ENCODE results near the gene PPP1R2.
A peak's percentile ranks its signal among the peaks of the same experiment; 100 is the strongest.
"Not testable (repeated sequence)": the region's sequence is repeated elsewhere in the genome, so short reads cannot be mapped to it uniquely, and the experiment has no call there.

Gene PPP1R2

GRCh38 chr3:195540027-195540426 lies 3.1 kb downstream of the PPP1R2 start:
- FAIRE-seq (no peak), DNase-seq (ENCODE audit: low spot score) (no peak)

GRCh38 chr3:195539479-195539878 lies 3.6 kb downstream of the PPP1R2 start:
- FAIRE-seq (no peak), DNase-seq (ENCODE audit: low spot score) (no peak)

GRCh38 chr3:195537995-195538394 lies 5.1 kb downstream of the PPP1R2 start:
- no peak for FAIRE-seq
- no peak for DNase-seq (ENCODE audit: low spot score)

- DNase-seq (ENCODE audit: low spot score) (no peak), FAIRE-seq (no peak)
These were observed 7.8 kb downstream of the PPP1R2 start for GRCh38 chr3:195535293-195535692.

GRCh38 chr3:195532834-195533233 lies 10.3 kb downstream of the PPP1R2 start:
- no peak for FAIRE-seq
- DNase-seq (ENCODE audit: low spot score), result no peak

GRCh38 chr3:195532345-195532744 lies 10.8 kb downstream of the PPP1R2 start:
- no peak for DNase-seq (ENCODE audit: low spot score)
- FAIRE-seq, result no peak

- FAIRE-seq (no peak), DNase-seq (ENCODE audit: low spot score) (no peak)
These were observed 11.4 kb downstream of the PPP1R2 start for GRCh38 chr3:195531683-195532082.

GRCh38 chr3:195526492-195526891 lies 16.6 kb downstream of the PPP1R2 start:
- DNase-seq (ENCODE audit: low spot score), result no peak
- FAIRE-seq, result no peak

- FAIRE-seq, result no peak
- DNase-seq (ENCODE audit: low spot score), result no peak
These were observed 18.8 kb downstream of the PPP1R2 start for GRCh38 chr3:195524171-195524896.

GRCh38 chr3:195522254-195523023 lies 20.7 kb downstream of the PPP1R2 start:
- peak; percentile 87 for FAIRE-seq
- peak; percentile 43 for DNase-seq (ENCODE audit: low spot score)

- DNase-seq (ENCODE audit: low spot score), result no peak
- FAIRE-seq, result no peak
These were observed 26.1 kb downstream of the PPP1R2 start for GRCh38 chr3:195517030-195517429.

- not testable (repeated sequence) for FAIRE-seq; DNase-seq (ENCODE audit: low spot score)
These were observed 28.4 kb downstream of the PPP1R2 start for GRCh38 chr3:195514610-195515235.

GRCh38 chr3:195512798-195513345 lies 30.3 kb downstream of the PPP1R2 start:
- no peak for DNase-seq (ENCODE audit: low spot score)
- no peak for FAIRE-seq

- no peak for FAIRE-seq
- DNase-seq (ENCODE audit: low spot score), result no peak
These were observed 32.0 kb downstream of the PPP1R2 start for GRCh38 chr3:195511136-195511535.

GRCh38 chr3:195508185-195508584 lies 34.9 kb downstream of the PPP1R2 start:
- no peak for DNase-seq (ENCODE audit: low spot score)
- FAIRE-seq, result no peak

GRCh38 chr3:195475614-195476013 lies 67.5 kb downstream of the PPP1R2 start:
- no peak for FAIRE-seq

GRCh38 chr3:195475116-195475515 lies 68.0 kb downstream of the PPP1R2 start:
- DNase-seq (ENCODE audit: low spot score); FAIRE-seq: not testable (repeated sequence)

More at GRCh38 chr3:195475614-195476013, 67.5 kb downstream of the PPP1R2 start:
- DNase-seq (ENCODE audit: low spot score), result no peak

GRCh38 chr3:195468841-195469240 lies 74.3 kb downstream of the PPP1R2 start:
- FAIRE-seq, result no peak

GRCh38 chr3:195468391-195468776 lies 74.7 kb downstream of the PPP1R2 start:
- DNase-seq (ENCODE audit: low spot score) (no peak), FAIRE-seq (no peak)

More at GRCh38 chr3:195468841-195469240, 74.3 kb downstream of the PPP1R2 start:
- no peak for DNase-seq (ENCODE audit: low spot score)

GRCh38 chr3:195467641-195468390 lies 75.3 kb downstream of the PPP1R2 start:
- no peak for FAIRE-seq
- peak; percentile 47 for DNase-seq (ENCODE audit: low spot score)

- DNase-seq (ENCODE audit: low spot score) (no peak), FAIRE-seq (no peak)
These were observed 76.9 kb downstream of the PPP1R2 start for GRCh38 chr3:195466251-195466650.
